ENCODE measurements around the gene UBASH3B.

DNA sequence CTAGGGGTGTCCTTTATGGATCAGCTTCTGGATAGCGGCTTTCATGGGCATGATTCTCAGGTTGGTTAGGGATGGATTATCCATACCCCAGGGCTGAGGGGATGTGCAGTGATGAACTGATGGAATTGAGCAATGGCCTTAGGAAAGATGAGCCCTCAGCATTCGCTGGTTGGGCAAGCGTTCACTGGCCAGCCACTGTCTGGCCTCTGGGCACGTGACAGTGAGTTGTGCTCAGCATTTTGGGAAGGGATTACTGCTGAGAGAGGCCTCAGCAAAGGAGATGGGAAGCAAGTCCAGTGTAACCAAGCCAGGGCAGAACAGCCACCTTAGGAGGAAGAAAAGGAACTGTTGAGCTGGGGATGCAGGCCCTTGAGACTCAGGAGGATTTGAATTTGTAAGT is 17.4 kb downstream of the UBASH3B start:
- TF ChIP-seq EZH2 (optimal IDR thresholded peaks at IDR 0.05; ENCODE audit: low read depth, low read length) = no peak
- TF ChIP-seq, protein P1, sequence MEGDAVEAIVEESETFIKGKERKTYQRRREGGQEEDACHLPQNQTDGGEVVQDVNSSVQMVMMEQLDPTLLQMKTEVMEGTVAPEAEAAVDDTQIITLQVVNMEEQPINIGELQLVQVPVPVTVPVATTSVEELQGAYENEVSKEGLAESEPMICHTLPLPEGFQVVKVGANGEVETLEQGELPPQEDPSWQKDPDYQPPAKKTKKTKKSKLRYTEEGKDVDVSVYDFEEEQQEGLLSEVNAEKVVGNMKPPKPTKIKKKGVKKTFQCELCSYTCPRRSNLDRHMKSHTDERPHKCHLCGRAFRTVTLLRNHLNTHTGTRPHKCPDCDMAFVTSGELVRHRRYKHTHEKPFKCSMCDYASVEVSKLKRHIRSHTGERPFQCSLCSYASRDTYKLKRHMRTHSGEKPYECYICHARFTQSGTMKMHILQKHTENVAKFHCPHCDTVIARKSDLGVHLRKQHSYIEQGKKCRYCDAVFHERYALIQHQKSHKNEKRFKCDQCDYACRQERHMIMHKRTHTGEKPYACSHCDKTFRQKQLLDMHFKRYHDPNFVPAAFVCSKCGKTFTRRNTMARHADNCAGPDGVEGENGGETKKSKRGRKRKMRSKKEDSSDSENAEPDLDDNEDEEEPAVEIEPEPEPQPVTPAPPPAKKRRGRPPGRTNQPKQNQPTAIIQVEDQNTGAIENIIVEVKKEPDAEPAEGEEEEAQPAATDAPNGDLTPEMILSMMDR (IDR thresholded peaks at IDR 0.05; ENCODE audit: low read length) = no peak
- no peak for TF ChIP-seq EZH2phosphoT487 (IDR thresholded peaks at IDR 0.05; ENCODE audit: low read length)

Measured in MM.1S (cell line).